Panc1 (cell line): ENCODE measurements around the gene EEF1AKMT2.

Source experiments
- CTCF ChIP-seq: fragments of 450-650 bp; IDR thresholded peaks from 2 replicates; pipeline ENCODE4 v1.5.1; 2017; ENCODE audit warnings: mild to moderate bottlenecking
- POLR2AphosphoS5 ChIP-seq: IDR thresholded peaks from 2 replicates; pipeline ENCODE4 v1.6.1; 2012; ENCODE audit warnings: mild to moderate bottlenecking, low read depth, low read length, moderate library complexity
- SIN3A ChIP-seq: IDR thresholded peaks from 2 replicates; pipeline ENCODE4 v1.6.1; 2012; ENCODE audit warnings: low read depth, mild to moderate bottlenecking, low read length, moderate library complexity, borderline replicate concordance; ENCODE audit not compliant: insufficient read depth
- TCF7L2 ChIP-seq: IDR thresholded peaks from 2 replicates; pipeline ENCODE4 v1.6.1; 2011; ENCODE audit warnings: mild to moderate bottlenecking, low read depth, low read length, inconsistent platforms

- TF ChIP-seq CTCF (no peak), SIN3A (no peak), POLR2AphosphoS5 (no peak), TCF7L2 (no peak)
These were observed 22.9 kb downstream of the EEF1AKMT2 start for GRCh38 chr10:124768791-124769190.
